PFSK-1 (cell line): ENCODE data around the gene KIF26A.

ENCODE experiments used
- REST ChIP-seq, 2 experiments: IDR thresholded peaks; 2 replicates each; pipeline versions ENCODE4 v1.6.1 to v1.8.0; 2011 to 2012; ENCODE audit warnings: low read depth in 2 of 2, low read length in 2 of 2, control low read depth in 1 of 2, inconsistent platforms in 1 of 2, mild to moderate bottlenecking in 1 of 2, moderate library complexity in 1 of 2; ENCODE audit not compliant: insufficient read depth in 1 of 2
- SIN3A ChIP-seq: IDR thresholded peaks from 2 replicates; pipeline ENCODE4 v1.6.1; 2012; ENCODE audit warnings: mild to moderate bottlenecking, low read length, moderate library complexity, borderline replicate concordance; ENCODE audit not compliant: insufficient read depth
- TAF1 ChIP-seq: IDR thresholded peaks from 2 replicates; pipeline ENCODE4 v1.6.1; 2012; ENCODE audit warnings: low read length, control low read depth, borderline replicate concordance; ENCODE audit not compliant: insufficient read depth

- TF ChIP-seq REST (IDR thresholded peaks at IDR 0.05; ENCODE audit: insufficient read depth in 1 of 2, low read depth in 2 of 2, low read length in 2 of 2): no peak
- no peak for TF ChIP-seq TAF1
- TF ChIP-seq SIN3A: no peak
These were observed 29.5 kb upstream of the KIF26A start for GRCh38 chr14:104108570-104109541.
